B cell (primary cell): ENCODE data around the gene PLCL1.

Experiments used
- EZH2 ChIP-seq: IDR thresholded peaks from 2 replicates; pipeline ENCODE4 v1.6.1; 2012; ENCODE audit warnings: borderline replicate concordance, low read depth, mild to moderate bottlenecking, moderate library complexity, low read length; ENCODE audit not compliant: insufficient read depth, poor library complexity, severe bottlenecking
- TF ChIP-seq, protein P1 (sequence below): fragments of 200-600 bp; IDR thresholded peaks from one replicate; pipeline ENCODE4 v1.8.0; 2022; ENCODE audit warnings: antibody characterized with exemption, mild to moderate bottlenecking

DNA sequence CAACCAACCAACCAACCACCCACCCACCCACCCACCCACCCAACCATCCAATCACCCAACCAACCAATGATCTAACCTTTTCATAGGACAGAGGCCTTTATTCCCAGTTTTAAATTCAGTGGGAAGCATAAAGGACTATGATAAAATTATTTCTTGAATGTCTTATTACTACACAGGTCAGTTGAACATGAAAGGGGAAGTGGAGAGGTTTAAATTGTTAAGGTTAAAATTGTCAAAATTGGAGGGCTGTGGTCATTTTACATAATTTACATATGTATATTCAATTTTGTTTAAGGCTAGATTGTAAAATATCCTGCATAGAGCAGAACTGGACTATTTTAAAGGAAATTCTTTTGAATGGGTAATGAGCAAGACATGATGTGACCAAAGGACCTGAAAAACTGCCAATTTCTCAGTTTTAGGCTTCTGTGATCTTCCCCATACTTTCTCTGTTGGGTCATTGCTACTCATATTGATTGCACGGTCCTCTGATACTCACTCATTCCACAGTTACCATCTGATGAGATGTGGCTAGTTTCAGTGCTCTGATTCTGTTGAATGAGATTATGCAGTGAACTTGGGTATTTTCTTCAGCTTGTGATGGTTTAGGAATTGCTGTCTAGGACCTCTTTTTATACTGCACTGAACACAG lies 127.4 kb downstream of the PLCL1 start:
- TF ChIP-seq, protein P1, sequence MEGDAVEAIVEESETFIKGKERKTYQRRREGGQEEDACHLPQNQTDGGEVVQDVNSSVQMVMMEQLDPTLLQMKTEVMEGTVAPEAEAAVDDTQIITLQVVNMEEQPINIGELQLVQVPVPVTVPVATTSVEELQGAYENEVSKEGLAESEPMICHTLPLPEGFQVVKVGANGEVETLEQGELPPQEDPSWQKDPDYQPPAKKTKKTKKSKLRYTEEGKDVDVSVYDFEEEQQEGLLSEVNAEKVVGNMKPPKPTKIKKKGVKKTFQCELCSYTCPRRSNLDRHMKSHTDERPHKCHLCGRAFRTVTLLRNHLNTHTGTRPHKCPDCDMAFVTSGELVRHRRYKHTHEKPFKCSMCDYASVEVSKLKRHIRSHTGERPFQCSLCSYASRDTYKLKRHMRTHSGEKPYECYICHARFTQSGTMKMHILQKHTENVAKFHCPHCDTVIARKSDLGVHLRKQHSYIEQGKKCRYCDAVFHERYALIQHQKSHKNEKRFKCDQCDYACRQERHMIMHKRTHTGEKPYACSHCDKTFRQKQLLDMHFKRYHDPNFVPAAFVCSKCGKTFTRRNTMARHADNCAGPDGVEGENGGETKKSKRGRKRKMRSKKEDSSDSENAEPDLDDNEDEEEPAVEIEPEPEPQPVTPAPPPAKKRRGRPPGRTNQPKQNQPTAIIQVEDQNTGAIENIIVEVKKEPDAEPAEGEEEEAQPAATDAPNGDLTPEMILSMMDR = no peak
- TF ChIP-seq EZH2 = no peak
